HG03108 (cell line): ENCODE data around the gene C2orf49.

ENCODE experiments used
- ATAC-seq: cut with Tn5 transposase; IDR thresholded peaks from one replicate; pipeline ENCODE4 v1.9.1; 2021; ENCODE audit warnings: moderate library complexity; ENCODE audit not compliant: unreplicated experiment

C2orf49 gene

GRCh38 chr2:105361102-105361889, 24.0 kb downstream of the C2orf49 start:
- ATAC-seq: no peak

GRCh38 chr2:105362862-105363591, 25.7 kb downstream of the C2orf49 start:
- no peak for ATAC-seq

- ATAC-seq: no peak
These were observed 27.2 kb downstream of the C2orf49 start for GRCh38 chr2:105364436-105365139.

- no peak for ATAC-seq
These were observed 27.9 kb downstream of the C2orf49 start for GRCh38 chr2:105365206-105365605.

GRCh38 chr2:105368759-105369408, 31.5 kb downstream of the C2orf49 start:
- no peak for ATAC-seq

- ATAC-seq: peak; percentile 93
These were observed 32.7 kb downstream of the C2orf49 start for GRCh38 chr2:105369777-105370690.

- no peak for ATAC-seq
These were observed 33.8 kb downstream of the C2orf49 start for GRCh38 chr2:105371156-105371555.

- ATAC-seq: no peak
These were observed 34.5 kb downstream of the C2orf49 start for GRCh38 chr2:105371810-105372209.

- no peak for ATAC-seq
These were observed 36.0 kb downstream of the C2orf49 start for GRCh38 chr2:105373344-105373781.

- ATAC-seq: peak; percentile 53
These were observed 36.6 kb downstream of the C2orf49 start for GRCh38 chr2:105373895-105374401.

GRCh38 chr2:105375001-105375561, 37.7 kb downstream of the C2orf49 start:
- ATAC-seq: no peak

- ATAC-seq: no peak
These were observed 38.7 kb downstream of the C2orf49 start for GRCh38 chr2:105376010-105376409.

- ATAC-seq: no peak
These were observed 39.5 kb downstream of the C2orf49 start for GRCh38 chr2:105376789-105377240.

GRCh38 chr2:105377871-105378270, 40.5 kb downstream of the C2orf49 start:
- no peak for ATAC-seq

- ATAC-seq: no peak
These were observed 41.0 kb downstream of the C2orf49 start for GRCh38 chr2:105378276-105378840.

- no peak for ATAC-seq
These were observed 41.6 kb downstream of the C2orf49 start for GRCh38 chr2:105378921-105379383.

- ATAC-seq: no peak
These were observed 42.4 kb downstream of the C2orf49 start for GRCh38 chr2:105379741-105380186.

- no peak for ATAC-seq
These were observed 43.2 kb downstream of the C2orf49 start for GRCh38 chr2:105380432-105381100.
